GM18858 (cell line): ENCODE data around the gene RERE.

Experiments used
- ATAC-seq: cut with Tn5 transposase; IDR thresholded peaks from one replicate; pipeline ENCODE4 v1.9.1; 2021; ENCODE audit not compliant: unreplicated experiment

The RERE gene

GRCh38 chr1:8493916-8494540, 323.4 kb downstream of the RERE start:
- no peak for ATAC-seq

GRCh38 chr1:8487249-8487648, 330.2 kb downstream of the RERE start:
- no peak for ATAC-seq

GRCh38 chr1:8486047-8486446, 331.4 kb downstream of the RERE start:
- ATAC-seq: no peak

GRCh38 chr1:8483586-8483985, 333.9 kb downstream of the RERE start:
- no peak for ATAC-seq

GRCh38 chr1:8482979-8483381, 334.5 kb downstream of the RERE start:
- no peak for ATAC-seq

- ATAC-seq: no peak
These were observed 335.6 kb downstream of the RERE start for GRCh38 chr1:8481650-8482380.

- ATAC-seq: no peak
These were observed 338.9 kb downstream of the RERE start for GRCh38 chr1:8478566-8478965.

- ATAC-seq: no peak
These were observed 339.5 kb downstream of the RERE start for GRCh38 chr1:8477983-8478362.

- ATAC-seq: peak; percentile 40
These were observed 340.1 kb downstream of the RERE start for GRCh38 chr1:8477166-8477982.

- ATAC-seq: no peak
These were observed 341.4 kb downstream of the RERE start for GRCh38 chr1:8476006-8476405.

- no peak for ATAC-seq
These were observed 343.1 kb downstream of the RERE start for GRCh38 chr1:8474369-8474768.

- no peak for ATAC-seq
These were observed 343.5 kb downstream of the RERE start for GRCh38 chr1:8473891-8474300.

GRCh38 chr1:8473121-8473875, 344.1 kb downstream of the RERE start:
- no peak for ATAC-seq

GRCh38 chr1:8472668-8473067, 344.8 kb downstream of the RERE start:
- ATAC-seq: no peak

- no peak for ATAC-seq
These were observed 346.0 kb downstream of the RERE start for GRCh38 chr1:8471451-8471850.

GRCh38 chr1:8468751-8469150, 348.7 kb downstream of the RERE start:
- ATAC-seq: no peak

GRCh38 chr1:8467308-8467707, 350.1 kb downstream of the RERE start:
- no peak for ATAC-seq

GRCh38 chr1:8465692-8466091, 351.7 kb downstream of the RERE start:
- ATAC-seq: no peak

- ATAC-seq: no peak
These were observed 352.4 kb downstream of the RERE start for GRCh38 chr1:8465013-8465412.

GRCh38 chr1:8464377-8464776, 353.1 kb downstream of the RERE start:
- no peak for ATAC-seq
